ENCODE measurements around the gene GNPTAB.

GNPTAB gene

DNA sequence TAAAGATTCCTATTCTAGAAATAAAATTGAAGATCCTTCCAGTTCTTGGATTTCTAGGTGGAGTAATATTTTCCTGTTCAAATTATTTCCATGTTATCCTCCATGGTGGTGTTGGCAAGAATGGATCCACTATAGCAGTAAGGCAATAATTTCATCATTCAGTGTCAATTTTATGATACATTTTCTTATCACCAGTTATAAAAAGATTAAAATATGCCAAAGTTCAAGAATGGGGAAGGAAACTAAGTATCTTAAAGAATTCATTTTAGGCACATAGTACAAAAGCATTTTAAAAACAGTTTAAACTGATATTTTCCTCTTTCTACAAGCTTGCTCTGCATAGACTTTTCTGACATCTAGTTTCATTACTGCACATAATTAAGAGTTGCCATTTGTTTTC is 110.6 kb downstream of the GNPTAB start:
- TF ChIP-seq GATA2 (IDR thresholded peaks at IDR 0.05; ENCODE audit: low read depth, low read length): no peak
- TF ChIP-seq GATA3 (IDR thresholded peaks at IDR 0.05; ENCODE audit: low read depth, low read length): no peak

DNA sequence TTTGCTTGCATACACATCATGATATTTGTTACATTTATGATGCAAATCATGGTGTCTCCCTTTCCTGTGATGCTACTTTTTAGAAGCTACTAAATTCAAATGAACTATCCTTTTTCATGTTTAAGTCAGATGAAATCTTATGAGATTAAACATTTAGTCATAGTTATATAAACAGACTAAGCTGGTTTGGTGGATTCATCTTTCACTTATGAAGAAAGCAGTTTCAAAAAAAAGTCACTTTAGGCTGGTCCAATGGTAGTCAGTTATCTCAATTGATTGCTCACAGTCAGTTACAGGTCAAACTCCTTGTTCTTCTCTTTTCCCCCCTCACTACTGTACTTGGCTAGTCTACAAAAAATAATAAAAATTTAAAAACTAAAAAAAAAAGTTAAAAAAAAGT is 111.2 kb downstream of the GNPTAB start:
- TF ChIP-seq GATA3 (IDR thresholded peaks at IDR 0.05; ENCODE audit: low read depth, low read length) (no peak), GATA2 (IDR thresholded peaks at IDR 0.05; ENCODE audit: low read depth, low read length) (no peak)

GRCh38 chr12:101714877-101715444 is 115.8 kb downstream of the GNPTAB start:
- no peak for TF ChIP-seq GATA3 (IDR thresholded peaks at IDR 0.05; ENCODE audit: low read depth, low read length)
- TF ChIP-seq GATA2 (IDR thresholded peaks at IDR 0.05; ENCODE audit: low read depth, low read length): no peak

DNA sequence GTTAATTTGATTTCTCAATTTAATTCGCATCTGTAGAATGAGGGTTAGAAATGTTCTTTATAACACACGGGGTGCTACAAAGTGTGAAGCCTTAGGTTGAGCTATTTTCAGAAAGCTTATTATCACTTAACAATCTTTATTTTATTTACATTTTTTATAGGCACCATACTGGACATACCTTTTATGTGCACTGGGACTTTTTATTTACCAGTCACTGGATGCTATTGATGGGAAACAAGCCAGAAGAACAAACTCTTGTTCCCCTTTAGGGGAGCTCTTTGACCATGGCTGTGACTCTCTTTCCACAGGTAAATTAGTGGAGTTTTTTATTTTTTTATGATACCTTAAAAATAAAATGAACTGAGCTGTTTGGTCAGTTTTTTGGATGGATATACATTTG is 116.8 kb downstream of the GNPTAB start:
- TF ChIP-seq GATA3 (IDR thresholded peaks at IDR 0.05; ENCODE audit: low read depth, low read length): no peak
- no peak for TF ChIP-seq GATA2 (IDR thresholded peaks at IDR 0.05; ENCODE audit: low read depth, low read length)

GRCh38 chr12:101713059-101713682 is 117.6 kb downstream of the GNPTAB start:
- no peak for TF ChIP-seq GATA2 (IDR thresholded peaks at IDR 0.05; ENCODE audit: low read depth, low read length)

DNA sequence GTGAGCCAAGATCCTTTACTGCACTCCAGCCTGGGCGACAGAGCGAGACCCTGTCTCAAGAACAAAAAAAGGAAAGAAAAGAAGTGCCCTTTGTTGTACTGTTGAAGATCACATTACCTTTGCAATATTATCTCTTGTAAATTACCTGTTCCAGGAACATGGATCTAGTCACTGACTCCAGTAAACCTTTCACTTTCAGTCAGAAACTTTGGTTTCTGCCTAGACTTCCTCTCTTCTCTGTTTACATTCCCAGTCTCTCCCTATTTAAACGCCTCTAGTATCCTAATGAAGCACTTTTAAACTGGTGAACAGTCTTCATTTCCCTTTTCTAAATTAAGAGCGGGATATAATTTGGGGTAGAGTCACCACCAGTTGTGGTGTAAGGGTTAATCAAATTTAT is 120.5 kb downstream of the GNPTAB start:
- TF ChIP-seq GATA3 (IDR thresholded peaks at IDR 0.05; ENCODE audit: low read depth, low read length) (no peak), GATA2 (IDR thresholded peaks at IDR 0.05; ENCODE audit: low read depth, low read length) (no peak)

DNA sequence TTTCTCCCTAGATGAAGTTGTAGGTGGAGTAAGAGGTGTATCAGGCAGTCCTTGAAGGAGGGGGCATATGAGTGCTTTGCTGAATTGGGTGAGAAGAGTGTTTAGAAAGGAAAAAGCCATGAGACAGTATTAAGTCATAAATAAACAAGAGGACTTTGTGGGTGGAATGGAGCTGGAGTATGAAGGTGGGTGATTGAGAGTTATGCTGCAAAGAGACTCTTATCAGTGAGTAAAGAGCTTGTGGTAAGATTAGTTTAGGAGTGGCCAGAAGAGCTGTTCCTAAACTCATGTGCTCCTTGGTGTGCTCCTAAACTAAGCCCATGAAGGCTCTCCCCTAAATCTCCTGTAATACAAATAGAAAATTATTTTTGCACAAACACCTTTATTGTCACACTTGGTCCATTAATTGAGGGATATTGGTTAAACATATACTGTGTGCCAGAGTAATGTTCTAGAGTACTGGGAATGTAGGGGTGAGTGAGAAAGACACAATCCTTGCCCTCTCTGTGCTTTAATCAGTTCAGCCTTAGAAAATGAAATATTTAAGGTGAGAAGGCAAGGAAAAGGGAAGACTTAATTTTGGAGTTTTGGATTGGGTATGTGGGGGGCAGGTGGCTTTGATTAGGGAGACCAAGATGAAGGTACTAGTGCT is 123.5 kb downstream of the GNPTAB start:
- TF ChIP-seq GATA3 (IDR thresholded peaks at IDR 0.05; ENCODE audit: low read depth, low read length) (no peak), GATA2 (IDR thresholded peaks at IDR 0.05; ENCODE audit: low read depth, low read length) (no peak)

- no peak for TF ChIP-seq GATA2 (IDR thresholded peaks at IDR 0.05; ENCODE audit: low read depth, low read length)
- no peak for TF ChIP-seq GATA3 (IDR thresholded peaks at IDR 0.05; ENCODE audit: low read depth, low read length)
Observed at GRCh38 chr12:101706403-101706802, 124.4 kb downstream of the GNPTAB start.

DNA sequence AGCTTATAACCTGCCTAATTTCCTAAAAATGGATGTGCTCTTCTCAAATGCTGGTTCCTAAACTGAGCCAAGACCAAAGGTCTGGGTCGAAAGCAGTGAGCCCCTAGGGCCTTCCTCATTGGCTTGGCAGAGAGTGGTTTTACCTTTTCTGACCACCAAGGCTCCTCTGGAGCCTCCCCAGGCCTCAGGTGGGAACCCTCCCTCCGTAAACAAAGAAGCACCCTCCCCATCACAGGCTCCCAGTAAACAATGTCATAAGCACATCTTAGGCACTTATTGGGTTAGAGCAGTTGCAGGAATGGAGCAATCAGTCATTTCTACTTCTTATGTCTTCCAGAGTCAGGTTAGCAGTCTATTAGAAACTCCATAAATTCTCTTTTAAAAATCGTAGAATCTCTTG is 127.3 kb downstream of the GNPTAB start:
- no peak for TF ChIP-seq GATA2 (IDR thresholded peaks at IDR 0.05; ENCODE audit: low read depth, low read length)
- TF ChIP-seq GATA3 (IDR thresholded peaks at IDR 0.05; ENCODE audit: low read depth, low read length): no peak

DNA sequence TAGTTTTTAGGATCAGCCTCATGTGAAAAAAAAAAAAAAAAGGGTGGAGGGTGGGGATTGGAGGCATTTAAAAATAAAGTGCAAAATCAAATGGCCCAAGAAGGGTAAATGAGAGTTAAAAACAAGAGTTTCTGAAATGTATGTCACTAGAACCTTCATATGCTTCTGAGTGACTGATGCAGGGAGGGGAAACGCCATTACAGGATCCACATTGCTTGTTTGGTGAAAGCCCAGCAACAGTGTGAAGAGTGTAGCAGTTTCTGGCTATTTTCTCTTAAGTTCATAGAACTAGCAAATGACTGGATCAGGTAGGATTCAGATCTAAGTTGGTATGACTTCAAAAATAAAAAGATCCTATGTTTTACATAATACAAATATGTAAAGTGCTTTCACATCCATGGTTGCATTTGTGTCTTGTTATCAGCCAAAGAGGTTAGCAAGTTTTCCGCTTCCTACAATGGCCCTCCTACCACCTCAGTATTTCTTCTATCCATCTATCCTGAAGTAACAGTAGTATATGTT is 130.4 kb downstream of the GNPTAB start:
- no peak for TF ChIP-seq GATA2 (IDR thresholded peaks at IDR 0.05; ENCODE audit: low read depth, low read length)
- TF ChIP-seq GATA3 (IDR thresholded peaks at IDR 0.05; ENCODE audit: low read depth, low read length): no peak

DNA sequence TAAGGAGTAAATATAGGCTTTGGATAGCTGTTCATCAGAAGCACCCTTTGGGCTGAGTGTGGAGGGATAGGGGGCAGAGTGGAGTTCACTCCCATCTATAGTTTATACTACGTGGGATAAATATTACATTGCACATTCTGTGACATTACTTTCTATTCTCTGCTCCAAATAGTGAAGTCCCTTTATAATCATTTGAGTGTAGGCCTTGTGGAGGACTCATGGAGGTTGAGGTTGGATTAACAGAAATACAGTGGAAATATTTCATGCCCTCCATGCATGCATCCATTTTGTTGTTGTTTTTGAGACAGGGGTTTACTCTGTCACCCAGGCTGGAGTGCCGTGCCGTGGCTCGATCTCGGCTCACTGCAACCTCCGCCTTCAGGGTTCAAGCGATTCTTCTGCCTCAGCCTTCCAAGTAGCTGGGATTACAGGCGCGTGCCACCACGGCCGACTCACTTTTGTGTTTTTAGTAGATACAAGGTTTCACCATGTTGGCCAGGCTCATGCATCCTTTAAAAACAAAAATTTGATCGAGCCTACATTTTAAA is 131.9 kb downstream of the GNPTAB start:
- TF ChIP-seq GATA2 (IDR thresholded peaks at IDR 0.05; ENCODE audit: low read depth, low read length): no peak
- TF ChIP-seq GATA3 (IDR thresholded peaks at IDR 0.05; ENCODE audit: low read depth, low read length): no peak

GRCh38 chr12:101697930-101698799 is 132.6 kb downstream of the GNPTAB start:
- TF ChIP-seq GATA3 (IDR thresholded peaks at IDR 0.05; ENCODE audit: low read depth, low read length): no peak
- no peak for TF ChIP-seq GATA2 (IDR thresholded peaks at IDR 0.05; ENCODE audit: low read depth, low read length)

- no peak for TF ChIP-seq GATA3 (IDR thresholded peaks at IDR 0.05; ENCODE audit: low read depth, low read length)
- TF ChIP-seq GATA2 (IDR thresholded peaks at IDR 0.05; ENCODE audit: low read depth, low read length): peak; percentile 31; the same call in 1 of the 2 replicates
Observed at GRCh38 chr12:101697197-101697929, 133.4 kb downstream of the GNPTAB start, which contains the start of gene CHPT1. Gene CHPT1, plus strand, starts transcription at chr12:101697640. Its CDS starts 222 bp downstream, at chr12:101697862.
